Loucy (cell line): ENCODE results near the gene PCCA.

ENCODE experiments used
- H2AFZ ChIP-seq: fragments of 200-600 bp; sonication (generic); 2 replicates; pipeline ENCODE4 v1.6.0; 2016; ENCODE audit warnings: antibody characterized with exemption, mild to moderate bottlenecking, low read length, moderate library complexity
- H3F3A ChIP-seq: fragments of 200-600 bp; 2 replicates; pipeline ENCODE4 v1.6.0; 2016; ENCODE audit warnings: antibody characterized with exemption, low read depth, mild to moderate bottlenecking
- H3K27me3 ChIP-seq: fragments of 200-600 bp; sonication (generic); 2 replicates; pipeline ENCODE4 v1.6.1; 2014; ENCODE audit warnings: low read length, mild to moderate bottlenecking; ENCODE audit not compliant: insufficient read depth, poor library complexity, severe bottlenecking
- H3K36me3 ChIP-seq: fragments of 200-600 bp; sonication (generic); 2 replicates; pipeline ENCODE4 v1.6.1; 2016; ENCODE audit warnings: low read length; ENCODE audit not compliant: insufficient read depth
- H3K4me1 ChIP-seq: fragments of 200-600 bp; sonication (generic); 2 replicates; pipeline ENCODE4 v1.5.1; 2014; ENCODE audit warnings: low read length, mild to moderate bottlenecking; ENCODE audit not compliant: insufficient read depth, poor library complexity, severe bottlenecking
- H3K4me2 ChIP-seq: fragments of 200-600 bp; sonication (generic); 2 replicates; pipeline ENCODE4 v1.6.0; 2014; ENCODE audit warnings: antibody characterized with exemption, low read length, low read depth, mild to moderate bottlenecking; ENCODE audit not compliant: poor library complexity, severe bottlenecking
- H3K4me3 ChIP-seq: fragments of 200-600 bp; sonication (generic); 2 replicates; pipeline ENCODE4 v1.5.1; 2014; ENCODE audit warnings: low read length, mild to moderate bottlenecking, mixed read lengths; ENCODE audit not compliant: poor library complexity, severe bottlenecking
- H3K79me2 ChIP-seq: fragments of 200-600 bp; sonication (generic); 2 replicates; pipeline ENCODE4 v1.6.1; 2014; ENCODE audit warnings: low read length; ENCODE audit not compliant: insufficient read depth
- H3K9ac ChIP-seq: fragments of 200-600 bp; sonication (generic); 2 replicates; pipeline ENCODE4 v1.6.0; 2014; ENCODE audit warnings: mild to moderate bottlenecking, low read depth, low read length, moderate library complexity; ENCODE audit not compliant: poor library complexity, severe bottlenecking
- H3K9me2 ChIP-seq: fragments of 200-600 bp; sonication (generic); replicated peaks from 2 replicates; pipeline ENCODE4 v1.6.1; 2016; ENCODE audit warnings: low read depth, low read length, mixed read lengths
- H3K9me3 ChIP-seq: fragments of 200-600 bp; sonication (generic); 2 replicates; pipeline ENCODE4 v1.6.1; 2014; ENCODE audit warnings: mild to moderate bottlenecking, antibody characterized with exemption, low read length, low read depth; ENCODE audit not compliant: insufficient read depth
- H4K20me1 ChIP-seq: fragments of 200-600 bp; sonication (generic); 2 replicates; pipeline ENCODE4 v1.6.0; 2014; ENCODE audit warnings: antibody characterized with exemption, low read length, mild to moderate bottlenecking; ENCODE audit not compliant: insufficient read depth, poor library complexity, severe bottlenecking
- CTCF ChIP-seq: fragments of 200-600 bp; sonication (generic); conservative IDR thresholded peaks from 2 replicates; pipeline ENCODE4 v1.5.1; 2014; ENCODE audit warnings: mild to moderate bottlenecking, antibody characterized with exemption, low read length
- EZH2phosphoT487 ChIP-seq: fragments of 200-600 bp; IDR thresholded peaks from 2 replicates; pipeline ENCODE4 v1.6.1; 2018; ENCODE audit warnings: antibody characterized with exemption, mild to moderate bottlenecking, moderate library complexity, borderline replicate concordance

Gene PCCA

GRCh38 chr13:100483841-100484381 lies 395.0 kb downstream of the PCCA start:
- Histone ChIP-seq H4K20me1 (no peaks in the 10 kb centered on the region), H3K9me3 (no peaks in the 10 kb centered on the region), H3K4me3 (peak overlapping the region; percentile 69), H3F3A (peaks cover 12% of the 10 kb centered on the region), H3K9me2 (no peaks in the 10 kb centered on the region), H2AFZ (peak overlapping the region; percentile 24; the same call in 1 of the 2 replicates), H3K4me1 (peaks cover 38% of the 10 kb centered on the region), H3K9ac (peak overlapping the region; percentile 66), H3K79me2 (no peaks in the 10 kb centered on the region), H3K4me2 (peak overlapping the region; percentile 84), H3K36me3 (no peaks in the 10 kb centered on the region), H3K27me3 (no peaks in the 10 kb centered on the region)
- TF ChIP-seq CTCF (no peak), EZH2phosphoT487 (no peak)

DNA sequence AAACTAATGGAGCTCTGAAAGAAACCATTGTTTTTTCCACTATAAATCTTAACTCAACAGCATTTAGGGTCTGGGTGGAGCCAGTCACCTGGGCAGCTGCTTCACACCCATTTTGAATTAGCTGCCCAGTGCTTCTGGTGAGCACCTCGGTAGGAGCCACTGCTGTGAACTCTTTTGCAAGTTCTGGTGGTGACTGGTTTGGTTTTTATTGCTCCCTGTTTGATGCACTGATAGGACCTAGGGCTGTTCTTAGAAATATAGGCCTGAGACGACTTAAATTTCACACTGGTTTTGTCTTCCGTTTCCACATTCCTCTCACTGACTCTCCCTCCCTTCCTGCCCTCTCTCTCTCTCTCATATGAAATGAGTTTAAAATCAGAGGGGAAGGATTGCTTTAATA lies 395.8 kb downstream of the PCCA start:
- Histone ChIP-seq H3K36me3 (no peaks in the 10 kb centered on the region), H3K79me2 (no peaks in the 10 kb centered on the region), H3F3A (peaks cover 12% of the 10 kb centered on the region), H3K9ac (peak overlapping the region; percentile 66), H3K27me3 (no peaks in the 10 kb centered on the region), H2AFZ (peak overlapping the region; percentile 24), H3K4me3 (peak overlapping the region; percentile 69), H3K4me1 (peaks cover 38% of the 10 kb centered on the region), H3K9me3 (no peaks in the 10 kb centered on the region), H3K9me2 (no peaks in the 10 kb centered on the region), H4K20me1 (no peaks in the 10 kb centered on the region), H3K4me2 (peak overlapping the region; percentile 84)
- no peak for TF ChIP-seq CTCF
- no peak for TF ChIP-seq EZH2phosphoT487

DNA sequence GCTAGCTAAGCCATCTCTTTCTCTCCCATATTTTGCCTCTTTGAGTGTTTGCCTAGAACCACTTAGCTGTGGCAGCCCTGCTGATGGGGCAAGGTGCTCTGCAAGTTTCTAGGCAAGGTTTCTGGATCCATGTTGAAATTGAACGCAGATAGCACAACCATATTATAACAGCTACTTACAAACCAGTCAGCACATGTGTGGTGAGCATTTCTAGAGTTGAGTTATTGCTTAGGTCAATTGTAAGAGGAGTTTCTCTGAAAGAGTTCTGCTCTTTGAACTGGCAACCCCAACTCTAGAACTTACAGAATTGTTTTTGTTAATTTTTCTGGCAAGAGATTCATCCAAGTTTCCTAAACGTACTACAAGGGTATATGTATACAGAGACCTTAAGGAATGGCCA lies 396.4 kb downstream of the PCCA start:
- H3K9me3 ChIP-seq = no peaks in the 10 kb centered on the region

More for the DNA sequence above, 396.4 kb downstream of the PCCA start:
- H3K9me2 ChIP-seq = no peaks in the 10 kb centered on the region
- H2AFZ ChIP-seq = no peak overlapping the region
- peak overlapping the region; percentile 84 for H3K4me2 ChIP-seq
- peaks cover 12% of the 10 kb centered on the region for H3F3A ChIP-seq
- H3K9ac ChIP-seq = peak overlapping the region; percentile 66
- H3K4me1 ChIP-seq = peaks cover 38% of the 10 kb centered on the region
- no peaks in the 10 kb centered on the region for H3K79me2 ChIP-seq
- TF ChIP-seq EZH2phosphoT487 (no peak), CTCF (no peak)
- H3K36me3 ChIP-seq = no peaks in the 10 kb centered on the region
- H3K4me3 ChIP-seq = peak overlapping the region; percentile 69
- no peaks in the 10 kb centered on the region for H4K20me1 ChIP-seq
- no peaks in the 10 kb centered on the region for H3K27me3 ChIP-seq
